ENCODE data around the gene TMEM221. TPM values are rescaled to one million over a fixed set of nuclear protein-coding genes. Genes with fewer than 3 reads are reported as not detected.

Gene TMEM221
- total RNA-seq, 1 donor from 2014 or later, result 0.30 TPM

- no peaks in the 10 kb centered on the region for H3K9me3 Mint-ChIP-seq (ENCODE audit: unreplicated experiment)
- TF ChIP-seq CTCF (IDR thresholded peaks at IDR 0.05), result peak; percentile 94
- DNase-seq (ENCODE audit: extremely low spot score, unreplicated experiment), result peak; percentile 89
- no peaks in the 10 kb centered on the region for H3K36me3 Mint-ChIP-seq (ENCODE audit: unreplicated experiment)
- peaks cover 10% of the 10 kb centered on the region for H3K27me3 Mint-ChIP-seq (ENCODE audit: unreplicated experiment)
- no peak overlapping the region for H3K4me3 Mint-ChIP-seq (ENCODE audit: unreplicated experiment)
- H3K4me1 Mint-ChIP-seq (ENCODE audit: unreplicated experiment), result peaks cover 12% of the 10 kb centered on the region
- H3K27ac Mint-ChIP-seq (ENCODE audit: unreplicated experiment), result peak overlapping the region; percentile 31
Observed at GRCh38 chr19:17385878-17386611, 62.4 kb downstream of the TMEM221 start.

Other genes starting within 250 kb of the TMEM221 start
- 36.1 and 37.5 TPM in 2 replicates for gene USE1, start 233.3 kb downstream of the TMEM221 start, total RNA-seq
- gene OCEL1, start 222.4 kb downstream of the TMEM221 start, total RNA-seq, result 24.8 and 28.5 TPM in 2 replicates
- 43.9 and 44.2 TPM in 2 replicates for gene NR2F6, start 202.7 kb downstream of the TMEM221 start, total RNA-seq
- not detected in 2 replicates for gene USHBP1, start 183.9 kb downstream of the TMEM221 start, total RNA-seq
- gene BABAM1, start 181.2 kb downstream of the TMEM221 start, total RNA-seq, result 92.5 and 93.7 TPM in 2 replicates
- 0.99 and 1.5 TPM in 2 replicates for gene ANKLE1, start 166.8 kb downstream of the TMEM221 start, total RNA-seq
- 5.0 and 6.1 TPM in 2 replicates for gene ABHD8, start 145.2 kb downstream of the TMEM221 start, total RNA-seq
- 66.9 and 78.8 TPM in 2 replicates for gene MRPL34, start 142.8 kb downstream of the TMEM221 start, total RNA-seq
- 46.3 and 50.0 TPM in 2 replicates for gene DDA1, start 139.1 kb downstream of the TMEM221 start, total RNA-seq
- 17.7 and 21.9 TPM in 2 replicates for gene ANO8, start 113.8 kb downstream of the TMEM221 start, total RNA-seq
- 27.2 and 28.9 TPM in 2 replicates for gene GTPBP3, start 111.1 kb downstream of the TMEM221 start, total RNA-seq
- 0.26 TPM in 1 of 2 replicates, not detected in the other for gene PLVAP, start 71.3 kb downstream of the TMEM221 start, total RNA-seq
- gene CCDC194, start 54.5 kb downstream of the TMEM221 start, total RNA-seq, result not detected in 2 replicates
- gene BST2, start 43.0 kb downstream of the TMEM221 start, total RNA-seq, result 1.8 and 2.3 TPM in 2 replicates
- gene MVB12A, start 28.6 kb downstream of the TMEM221 start, total RNA-seq, result 59.2 and 63.2 TPM in 2 replicates
- gene NXNL1, start 12.3 kb upstream of the TMEM221 start, total RNA-seq, result not detected in 2 replicates
- 12.5 and 14.8 TPM in 2 replicates for gene SLC27A1, start 21.9 kb upstream of the TMEM221 start, total RNA-seq
- gene PGLS, start 63.0 kb upstream of the TMEM221 start, total RNA-seq, result 112 and 115 TPM in 2 replicates
- gene COLGALT1, start 107.0 kb upstream of the TMEM221 start, total RNA-seq, result 121 and 122 TPM in 2 replicates
- gene UNC13A, start 239.7 kb upstream of the TMEM221 start, total RNA-seq, result 1.3 and 1.6 TPM in 2 replicates

All from osteocyte (in vitro differentiated cells).